Hepatocyte (in vitro differentiated cells): ENCODE data around the gene CHD5.

ENCODE experiments used
- CTCF ChIP-seq: fragments of 200-600 bp; sonication (generic); IDR thresholded peaks from 2 replicates; pipeline ENCODE4 v1.5.1; 2016; ENCODE audit warnings: antibody characterized with exemption, mild to moderate bottlenecking; ENCODE audit not compliant: poor library complexity
- EZH2 ChIP-seq: fragments of 200-600 bp; sonication (generic); IDR thresholded peaks from 2 replicates; pipeline ENCODE4 v1.6.1; 2016; ENCODE audit warnings: antibody characterized with exemption, mild to moderate bottlenecking, borderline replicate concordance
- EZH2phosphoT487 ChIP-seq: fragments of 200-600 bp; sonication (generic); IDR thresholded peaks from one replicate; pipeline ENCODE4 v1.6.1; 2018; ENCODE audit warnings: antibody characterized with exemption, mild to moderate bottlenecking, low read depth, moderate library complexity; ENCODE audit not compliant: unreplicated experiment, severe bottlenecking

- TF ChIP-seq CTCF: no peak
- no peak for TF ChIP-seq EZH2
- TF ChIP-seq EZH2phosphoT487: no peak
These were observed 17.3 kb downstream of the CHD5 start for GRCh38 chr1:6162773-6163172.
